Activated naive CD8-positive, alpha-beta T cell treated with anti-CD3 and anti-CD28 coated beads, Interleukin-2, amount 50 U/mL, for 16 hours (primary cell): ENCODE data around the gene LSM7.

Experiments used
- DNase-seq: peaks from one replicate; pipeline ENCODE4 v3.0.0-alpha.2; 2020; ENCODE audit warnings: low read depth, low spot score

LSM7 gene

GRCh38 chr19:2324220-2324948 is 4.0 kb downstream of the LSM7 start:
- DNase-seq: no peak

GRCh38 chr19:2323707-2324106 is 4.7 kb downstream of the LSM7 start:
- DNase-seq: no peak

- no peak for DNase-seq
Observed at GRCh38 chr19:2321565-2322283, 6.7 kb downstream of the LSM7 start.

- no peak for DNase-seq
Observed at GRCh38 chr19:2320939-2321338, 7.4 kb downstream of the LSM7 start.

GRCh38 chr19:2320049-2320448 is 8.3 kb downstream of the LSM7 start:
- no peak for DNase-seq

GRCh38 chr19:2319551-2319950 is 8.8 kb downstream of the LSM7 start:
- DNase-seq: no peak

GRCh38 chr19:2318923-2319322 is 9.5 kb downstream of the LSM7 start:
- DNase-seq: no peak

- no peak for DNase-seq
Observed at GRCh38 chr19:2317756-2318155, 10.6 kb downstream of the LSM7 start.

- no peak for DNase-seq
Observed at GRCh38 chr19:2317300-2317699, 11.1 kb downstream of the LSM7 start.

GRCh38 chr19:2315818-2316353 is 12.5 kb downstream of the LSM7 start:
- no peak for DNase-seq

GRCh38 chr19:2315121-2315817 is 13.1 kb downstream of the LSM7 start:
- no peak for DNase-seq

GRCh38 chr19:2312820-2313501 is 15.4 kb downstream of the LSM7 start:
- no peak for DNase-seq

GRCh38 chr19:2311093-2311492 is 17.3 kb downstream of the LSM7 start:
- no peak for DNase-seq

GRCh38 chr19:2309734-2310362 is 18.5 kb downstream of the LSM7 start:
- no peak for DNase-seq

- DNase-seq: no peak
Observed at GRCh38 chr19:2308114-2308556, 20.3 kb downstream of the LSM7 start, which contains the start of gene LINGO3. Gene LINGO3 (minus strand): TSS chr19:2308154. CDS start chr19:2291776, 16,378 bp downstream.

- DNase-seq: no peak
Observed at GRCh38 chr19:2307518-2308012, 20.8 kb downstream of the LSM7 start.

GRCh38 chr19:2306971-2307370 is 21.4 kb downstream of the LSM7 start:
- DNase-seq: no peak

GRCh38 chr19:2306281-2306806 is 22.0 kb downstream of the LSM7 start:
- DNase-seq: no peak

- DNase-seq: no peak
Observed at GRCh38 chr19:2305452-2306280, 22.7 kb downstream of the LSM7 start.
